ENCODE results near the gene ATP10B.
"Not testable (repeated sequence)": the region's sequence is repeated elsewhere in the genome, so short reads cannot be mapped to it uniquely, and the experiment has no call there.

The ATP10B gene

GRCh38 chr5:160852049-160852448 is at the start of gene ATP10B:
Gene ATP10B (minus strand): TSS chr5:160852211. CDS start chr5:160688074, 164,137 bp downstream.
- no peak for DNase-seq (ENCODE audit: low read depth in 2 of 2)

GRCh38 chr5:160901656-160902055 is 49.6 kb upstream of the ATP10B start:
- DNase-seq (ENCODE audit: low read depth in 2 of 2): no peak

- DNase-seq (ENCODE audit: low read depth in 2 of 2): no peak
Measured at GRCh38 chr5:160899735-160900134, 47.7 kb upstream of the ATP10B start.

DNA sequence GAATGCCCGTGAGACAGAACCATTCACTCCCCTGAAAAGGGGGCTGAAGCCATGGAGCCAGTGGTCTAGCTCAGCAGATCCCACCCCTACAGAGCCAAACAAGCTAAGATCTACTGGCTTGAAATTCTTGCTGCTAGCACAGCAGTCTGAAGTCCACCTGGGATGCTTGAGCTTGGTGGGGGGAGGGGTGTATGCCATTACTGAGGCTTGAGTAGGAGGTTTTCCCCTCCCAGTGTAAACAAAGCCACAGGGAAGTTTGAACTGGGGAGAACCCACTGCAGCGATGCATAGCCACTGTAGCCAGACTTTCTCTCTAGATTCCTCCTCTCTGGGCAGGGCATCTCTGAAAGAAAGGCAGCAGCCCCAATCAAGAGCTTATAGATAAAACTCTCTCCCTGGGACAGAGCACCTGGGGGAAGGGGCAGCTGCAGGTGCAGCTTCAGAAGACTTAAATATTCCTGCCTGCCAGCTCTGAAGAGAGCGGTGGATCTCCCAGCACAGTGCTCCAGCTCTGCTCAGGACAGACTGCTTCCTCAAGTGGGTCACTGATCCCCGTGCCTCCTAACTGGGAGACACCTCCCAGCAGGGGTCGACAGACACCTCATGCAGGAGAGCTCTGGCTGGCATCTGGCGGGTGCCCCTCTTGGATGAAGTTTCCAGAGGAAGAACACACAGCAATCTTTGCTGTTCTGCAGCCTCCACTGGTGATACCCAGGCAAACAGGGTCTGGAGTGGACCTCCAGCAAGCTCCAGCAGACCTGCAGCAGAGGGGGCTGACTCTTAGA is 41.4 kb upstream of the ATP10B start:
- DNase-seq (ENCODE audit: low read depth in 2 of 2): not testable (repeated sequence)

GRCh38 chr5:160887780-160888179 is 35.8 kb upstream of the ATP10B start:
- DNase-seq (ENCODE audit: low read depth in 2 of 2): no peak

DNA sequence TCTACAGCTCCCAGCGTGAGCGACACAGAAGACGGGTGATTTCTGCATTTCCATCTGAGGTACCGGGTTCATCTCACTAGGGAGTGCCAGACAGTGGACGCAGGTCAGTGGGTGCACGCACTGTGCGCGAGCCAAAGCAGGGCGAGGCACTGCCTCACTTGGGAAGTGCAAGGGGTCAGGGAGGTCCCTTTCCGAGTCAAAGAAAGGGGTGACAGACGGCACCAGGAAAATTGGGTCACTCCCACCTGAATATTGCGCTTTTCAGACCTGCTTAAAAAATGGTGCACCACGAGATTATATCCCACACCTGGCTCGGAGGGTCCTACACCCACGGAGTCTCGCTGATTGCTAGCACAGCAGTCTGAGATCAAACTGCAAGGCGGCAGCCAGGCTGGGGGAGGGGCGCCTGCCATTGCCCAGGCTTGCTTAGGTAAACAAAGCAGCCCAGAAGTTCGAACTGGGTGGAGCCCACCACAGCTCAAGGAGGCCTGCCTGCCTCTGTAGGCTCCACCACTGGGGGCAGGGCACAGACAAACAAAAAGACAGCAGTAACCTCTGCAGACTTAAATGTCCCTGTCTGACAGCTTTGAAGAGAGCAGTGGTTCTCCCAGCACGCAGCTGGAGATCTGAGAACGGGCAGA is 21.7 kb upstream of the ATP10B start:
- not testable (repeated sequence) for DNase-seq (ENCODE audit: low read depth in 2 of 2)

DNA sequence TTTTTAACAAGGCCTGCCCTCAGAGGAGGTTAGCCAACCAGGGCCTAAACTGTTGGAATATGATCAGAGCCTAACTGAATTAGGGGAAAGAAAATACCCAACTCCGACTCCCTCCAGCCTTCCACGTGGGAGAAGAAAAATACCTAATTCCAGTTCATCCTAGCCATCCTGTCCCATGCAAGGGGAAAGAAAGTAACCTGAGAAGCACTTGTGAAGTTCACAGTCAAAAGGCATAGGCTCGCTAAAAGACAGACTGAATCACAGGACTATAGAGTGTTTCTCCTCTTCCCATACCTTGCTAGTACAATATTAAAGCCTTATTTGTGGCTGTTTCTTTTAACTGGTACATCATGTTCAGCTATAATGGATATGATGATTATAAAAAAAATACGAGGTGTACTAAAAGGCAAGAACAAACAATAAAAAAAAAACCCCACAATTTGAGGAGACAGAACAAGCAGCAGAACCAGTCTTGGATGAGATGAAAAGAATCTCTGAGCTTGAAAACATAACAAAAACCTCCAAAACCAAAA is 18.0 kb upstream of the ATP10B start:
- DNase-seq (ENCODE audit: low read depth in 2 of 2): no peak

- DNase-seq (ENCODE audit: low read depth in 2 of 2): no peak
Measured at GRCh38 chr5:160867976-160868375, 16.0 kb upstream of the ATP10B start.

DNA sequence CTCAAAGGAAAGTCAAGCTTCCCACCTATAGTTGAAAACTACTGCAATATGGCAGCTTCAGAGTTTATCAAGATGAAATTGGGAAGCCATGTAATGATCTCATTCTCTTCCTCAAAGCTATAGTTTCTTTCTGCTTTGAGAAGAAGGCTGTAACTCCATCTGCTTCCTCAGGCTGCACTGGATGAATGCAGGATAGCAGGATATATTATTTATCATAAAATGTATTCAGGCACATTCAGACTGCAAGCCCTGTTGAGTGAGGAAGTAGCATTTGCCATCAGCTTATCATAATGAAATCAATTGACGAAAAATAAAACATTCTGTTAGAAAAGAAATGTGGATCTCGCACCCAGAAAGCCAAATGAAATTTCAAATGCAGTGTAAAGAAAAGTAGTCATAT is 560 bp downstream of the ATP10B start:
- DNase-seq (ENCODE audit: low read depth in 2 of 2): no peak

- DNase-seq (ENCODE audit: low read depth in 2 of 2): no peak
Measured at GRCh38 chr5:160850421-160850820, 1.6 kb downstream of the ATP10B start.

DNA sequence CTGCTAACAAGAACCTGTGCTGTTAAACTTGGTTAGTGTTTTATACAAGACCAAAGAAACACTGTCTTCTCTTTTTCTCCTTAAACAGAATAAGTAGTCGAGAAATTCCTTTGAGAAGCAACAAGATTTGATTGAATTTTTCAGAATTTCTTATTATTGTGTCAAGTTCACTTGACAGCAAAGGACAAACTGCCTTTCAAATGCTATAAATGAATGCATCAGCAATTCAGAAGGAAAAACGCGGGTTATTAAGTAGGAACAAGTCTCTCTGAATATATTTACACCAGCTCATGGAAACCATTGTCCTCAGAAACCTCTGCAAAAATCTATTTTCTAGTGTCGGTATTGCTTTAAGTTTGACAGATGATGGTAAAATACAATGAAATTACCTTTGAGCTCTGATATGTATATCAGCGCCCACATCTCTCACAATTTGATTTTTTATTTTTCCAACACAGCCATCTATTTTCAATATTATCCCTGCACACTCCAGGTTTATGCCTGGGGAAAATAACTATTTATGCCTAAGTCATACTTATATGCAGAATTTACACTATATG is 4.4 kb downstream of the ATP10B start:
- no peak for DNase-seq (ENCODE audit: low read depth in 2 of 2)

DNA sequence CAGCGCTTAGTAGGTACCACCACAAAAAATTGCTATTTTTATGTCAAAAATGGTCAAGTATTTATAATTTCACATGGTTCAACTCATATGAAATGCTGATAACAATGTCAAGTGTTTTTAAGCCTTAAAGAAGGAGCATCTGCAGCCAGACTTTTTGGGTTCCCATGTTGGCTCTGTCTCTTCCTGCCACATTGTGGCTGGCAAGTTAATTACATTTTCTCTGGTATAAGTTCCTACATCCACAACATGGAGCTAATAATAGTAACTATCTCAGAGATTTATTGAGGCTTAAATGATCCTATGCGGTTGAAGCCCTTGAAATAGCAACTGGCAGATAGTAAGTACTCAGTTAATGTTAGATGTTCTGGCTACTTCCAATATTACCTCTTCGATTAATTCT is 5.4 kb downstream of the ATP10B start:
- DNase-seq (ENCODE audit: low read depth in 2 of 2): no peak

DNA sequence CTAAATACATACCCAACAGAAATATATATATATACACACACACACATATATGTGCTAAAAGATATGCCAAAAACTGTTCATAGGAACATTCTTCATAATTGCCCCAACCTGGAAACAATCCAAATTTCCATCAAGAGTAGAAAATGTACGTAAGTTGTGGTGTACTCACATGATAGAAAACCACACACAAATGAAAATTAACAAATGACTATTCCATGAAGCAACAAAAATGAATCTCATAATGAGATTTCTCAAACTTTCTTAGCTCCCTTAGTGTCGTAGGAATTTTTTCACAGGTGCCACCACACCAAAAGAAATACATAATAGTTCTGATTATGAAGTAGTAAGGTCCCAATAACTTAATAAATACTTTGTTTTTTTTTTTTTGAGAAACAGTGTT is 7.8 kb downstream of the ATP10B start:
- no peak for DNase-seq (ENCODE audit: low read depth in 2 of 2)

- no peak for DNase-seq (ENCODE audit: low read depth in 2 of 2)
Measured at GRCh38 chr5:160843240-160843639, 8.8 kb downstream of the ATP10B start.

GRCh38 chr5:160837749-160838593 is 14.0 kb downstream of the ATP10B start:
- DNase-seq (ENCODE audit: low read depth in 2 of 2): peak; percentile 47 to 50

DNA sequence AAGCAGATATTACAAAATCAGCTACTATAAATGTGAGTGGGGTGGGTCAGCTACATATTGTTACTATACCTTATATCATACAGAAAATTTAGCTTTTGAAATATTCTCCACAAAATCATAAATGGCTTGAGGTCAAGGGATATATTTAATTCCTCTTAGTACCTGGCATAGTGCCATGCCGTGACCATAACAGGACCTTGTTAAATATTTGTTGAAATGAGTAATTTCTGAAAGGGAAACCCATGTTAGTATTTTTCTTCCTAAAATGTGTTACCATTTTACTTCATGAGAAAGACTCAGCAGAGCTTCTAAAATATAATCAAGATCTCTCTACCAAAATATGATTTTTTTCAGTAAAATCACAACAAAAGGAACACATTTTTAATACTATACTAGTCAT is 14.8 kb downstream of the ATP10B start:
- DNase-seq (ENCODE audit: low read depth in 2 of 2): no peak

DNA sequence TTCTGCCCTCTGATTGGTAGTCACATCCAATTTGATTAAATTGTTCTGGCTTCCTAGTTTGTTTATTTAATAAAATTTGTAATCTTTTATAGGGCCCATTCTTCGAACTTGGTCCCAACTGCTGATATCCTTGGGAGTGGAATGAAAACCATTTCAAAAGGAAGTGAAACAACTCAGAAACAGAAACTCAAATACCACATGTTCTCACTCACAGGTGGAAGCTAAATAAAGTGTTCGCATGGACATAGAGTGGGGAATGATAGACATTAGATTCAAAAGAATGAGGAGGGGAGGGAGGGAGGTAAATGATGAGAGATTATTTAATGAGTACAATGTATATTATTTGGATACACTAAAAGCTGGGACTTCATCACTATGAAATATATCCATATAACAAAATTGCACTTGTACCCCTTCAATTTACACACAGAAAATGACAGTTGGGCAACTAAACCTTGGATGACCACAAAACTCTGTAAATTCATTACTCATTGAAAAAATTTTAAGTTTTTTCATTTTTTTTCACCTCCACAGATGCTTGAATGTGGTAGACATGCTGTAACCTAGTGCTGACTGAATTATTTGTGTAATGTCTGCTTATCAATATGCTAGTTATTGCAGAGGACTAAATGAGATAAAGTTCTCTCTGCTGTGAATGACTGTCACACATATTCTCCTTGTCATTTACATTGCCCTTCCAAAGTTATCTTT is 16.0 kb downstream of the ATP10B start:
- DNase-seq (ENCODE audit: low read depth in 2 of 2): no peak

GRCh38 chr5:160835376-160835775 is 16.6 kb downstream of the ATP10B start:
- DNase-seq (ENCODE audit: low read depth in 2 of 2): no peak

DNA sequence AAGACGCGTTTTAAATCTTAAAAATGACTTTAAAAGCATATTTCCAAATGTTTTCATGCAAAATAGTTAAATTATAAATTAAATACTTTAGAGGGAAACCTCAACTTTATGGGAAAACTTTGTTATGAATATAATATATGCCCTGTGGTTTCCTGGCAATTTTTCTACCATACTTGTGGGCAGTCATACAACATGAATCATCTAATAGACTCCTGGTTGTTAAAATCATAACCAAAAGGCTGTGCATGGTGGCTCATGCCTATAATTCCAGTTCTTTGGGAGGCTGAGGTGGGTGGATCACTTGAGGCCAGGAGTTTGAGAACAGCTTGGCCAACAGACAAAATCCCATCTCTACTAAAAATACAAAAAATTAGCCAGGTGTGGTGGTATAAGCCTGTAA is 18.2 kb downstream of the ATP10B start:
- DNase-seq (ENCODE audit: low read depth in 2 of 2): peak; percentile 63 to 71

- DNase-seq (ENCODE audit: low read depth in 2 of 2): no peak
Measured at GRCh38 chr5:160831801-160832200, 20.2 kb downstream of the ATP10B start.

DNA sequence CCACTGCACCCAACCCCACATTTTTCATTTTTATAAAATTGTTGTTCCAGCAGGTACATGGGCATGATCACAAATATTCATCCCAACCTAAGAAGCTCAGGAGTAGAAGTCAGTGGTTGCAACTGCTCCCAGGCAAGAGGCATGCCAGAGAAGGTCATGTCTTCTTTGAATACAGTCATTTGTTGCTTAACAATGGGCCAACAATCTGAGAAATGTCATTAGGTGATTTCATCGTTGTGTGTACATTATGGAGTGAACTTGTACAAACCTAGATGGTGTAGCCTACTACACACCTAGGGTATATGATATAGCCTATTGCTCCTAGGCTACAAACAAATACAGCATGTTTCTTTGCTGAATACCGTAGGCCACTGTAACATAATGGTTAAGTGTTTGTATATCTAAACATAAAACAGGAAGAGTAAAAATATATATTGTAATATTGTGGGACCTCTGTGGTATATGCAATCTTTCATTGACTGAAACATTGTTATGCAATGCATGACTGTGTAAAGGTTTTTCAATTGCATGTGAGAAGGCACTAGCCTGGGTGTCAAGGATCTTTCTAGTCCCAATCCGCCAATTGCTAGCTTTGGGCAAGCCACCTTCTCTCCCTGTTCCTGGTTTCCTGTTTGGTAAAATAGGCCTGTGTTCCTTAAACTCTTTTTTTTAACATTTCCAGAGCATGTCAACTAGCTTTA is 27.6 kb downstream of the ATP10B start:
- no peak for DNase-seq (ENCODE audit: low read depth in 2 of 2)
